ENCODE measurements around the gene GPR35.

DNA sequence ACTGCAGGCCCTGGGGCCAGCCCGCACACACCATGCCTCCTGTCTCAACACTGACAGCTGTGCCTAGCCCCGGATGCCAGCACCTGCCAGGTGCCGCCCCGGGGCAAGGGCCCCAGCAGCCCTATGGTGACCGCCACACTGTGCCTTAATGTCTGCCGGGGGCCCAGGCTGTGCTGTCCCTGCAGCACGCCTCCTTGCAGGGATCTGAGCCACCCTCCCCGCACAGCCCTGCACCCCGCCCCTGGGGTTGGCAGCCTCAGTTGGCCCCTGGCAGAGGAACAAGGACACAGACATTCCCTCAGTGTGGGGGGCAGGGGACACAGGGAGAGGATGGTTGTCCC lies 47.2 kb upstream of the GPR35 start:
- TF ChIP-seq, protein P1, sequence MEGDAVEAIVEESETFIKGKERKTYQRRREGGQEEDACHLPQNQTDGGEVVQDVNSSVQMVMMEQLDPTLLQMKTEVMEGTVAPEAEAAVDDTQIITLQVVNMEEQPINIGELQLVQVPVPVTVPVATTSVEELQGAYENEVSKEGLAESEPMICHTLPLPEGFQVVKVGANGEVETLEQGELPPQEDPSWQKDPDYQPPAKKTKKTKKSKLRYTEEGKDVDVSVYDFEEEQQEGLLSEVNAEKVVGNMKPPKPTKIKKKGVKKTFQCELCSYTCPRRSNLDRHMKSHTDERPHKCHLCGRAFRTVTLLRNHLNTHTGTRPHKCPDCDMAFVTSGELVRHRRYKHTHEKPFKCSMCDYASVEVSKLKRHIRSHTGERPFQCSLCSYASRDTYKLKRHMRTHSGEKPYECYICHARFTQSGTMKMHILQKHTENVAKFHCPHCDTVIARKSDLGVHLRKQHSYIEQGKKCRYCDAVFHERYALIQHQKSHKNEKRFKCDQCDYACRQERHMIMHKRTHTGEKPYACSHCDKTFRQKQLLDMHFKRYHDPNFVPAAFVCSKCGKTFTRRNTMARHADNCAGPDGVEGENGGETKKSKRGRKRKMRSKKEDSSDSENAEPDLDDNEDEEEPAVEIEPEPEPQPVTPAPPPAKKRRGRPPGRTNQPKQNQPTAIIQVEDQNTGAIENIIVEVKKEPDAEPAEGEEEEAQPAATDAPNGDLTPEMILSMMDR (conservative IDR thresholded peaks at IDR 0.05) = no peak
- no peak for TF ChIP-seq ZFX (IDR thresholded peaks at IDR 0.05)
